NCI-H128 (cell line): Measurements from ENCODE around the gene RPS6KA5.
"Not testable (repeated sequence)": the region's sequence is repeated elsewhere in the genome, so short reads cannot be mapped to it uniquely, and the experiment has no call there.

Experiments
- DNase-seq: peaks from one replicate; lab custom pipeline; 2025; ENCODE audit not compliant: unreplicated experiment; lab: John Stamatoyannopoulos, UW

RPS6KA5 gene

GRCh38 chr14:90987140-90987539 is 73.3 kb downstream of the RPS6KA5 start:
- no peak for DNase-seq

GRCh38 chr14:90986510-90986909 is 73.9 kb downstream of the RPS6KA5 start:
- no peak for DNase-seq

GRCh38 chr14:90985601-90986242 is 74.7 kb downstream of the RPS6KA5 start:
- DNase-seq, result no peak

GRCh38 chr14:90983560-90983959 is 76.9 kb downstream of the RPS6KA5 start:
- DNase-seq, result no peak

- DNase-seq, result no peak
Observed at GRCh38 chr14:90981636-90982035, 78.8 kb downstream of the RPS6KA5 start.

- not testable (repeated sequence) for DNase-seq
Observed at GRCh38 chr14:90980636-90981035, 79.8 kb downstream of the RPS6KA5 start.

GRCh38 chr14:90979515-90979914 is 80.9 kb downstream of the RPS6KA5 start:
- DNase-seq, result no peak

GRCh38 chr14:90976101-90976500 is 84.3 kb downstream of the RPS6KA5 start:
- no peak for DNase-seq

- DNase-seq, result no peak
Observed at GRCh38 chr14:90971687-90972086, 88.8 kb downstream of the RPS6KA5 start.

- DNase-seq, result no peak
Observed at GRCh38 chr14:90970167-90970600, 90.3 kb downstream of the RPS6KA5 start.

- no peak for DNase-seq
Observed at GRCh38 chr14:90969531-90970166, 90.8 kb downstream of the RPS6KA5 start.

GRCh38 chr14:90968025-90968424 is 92.4 kb downstream of the RPS6KA5 start:
- no peak for DNase-seq

GRCh38 chr14:90966493-90966892 is 93.9 kb downstream of the RPS6KA5 start:
- DNase-seq, result no peak

- DNase-seq, result no peak
Observed at GRCh38 chr14:90965765-90966164, 94.7 kb downstream of the RPS6KA5 start.

GRCh38 chr14:90963343-90963742 is 97.1 kb downstream of the RPS6KA5 start:
- no peak for DNase-seq

- DNase-seq, result no peak
Observed at GRCh38 chr14:90962505-90963109, 97.8 kb downstream of the RPS6KA5 start.

- no peak for DNase-seq
Observed at GRCh38 chr14:90960818-90961217, 99.6 kb downstream of the RPS6KA5 start.

GRCh38 chr14:90959344-90959743 is 101.1 kb downstream of the RPS6KA5 start:
- DNase-seq, result no peak

GRCh38 chr14:90956273-90956672 is 104.2 kb downstream of the RPS6KA5 start:
- no peak for DNase-seq

- DNase-seq, result not testable (repeated sequence)
Observed at GRCh38 chr14:90953643-90954042, 106.8 kb downstream of the RPS6KA5 start.

GRCh38 chr14:90943367-90943766 is 117.1 kb downstream of the RPS6KA5 start:
- DNase-seq, result no peak

- no peak for DNase-seq
Observed at GRCh38 chr14:90942511-90942910, 117.9 kb downstream of the RPS6KA5 start.
